Activated B cell treated with CpG ODN at 0.5 μM for 24 hours (primary cell): ENCODE results near the gene RPS6KA2. TPM values are rescaled to one million over a fixed set of nuclear protein-coding genes. Genes with fewer than 3 reads are reported as not detected.

ENCODE experiments used
- ATAC-seq: fragments of 200-7000 bp; cut with Tn5 transposase; one replicate; pipeline ENCODE4 v1.10.0; 2021; ENCODE audit warnings: low read depth, mild to moderate bottlenecking, moderate library complexity
- CTCF ChIA-PET: fragments of 350-600 bp; sonication (Branson Sonifier 250); formaldehyde crosslinking; loops from one replicate; lab custom pipeline; 2021; ENCODE audit warnings: antibody characterized with exemption; lab: Charles Lee
- POLR2A ChIA-PET: fragments of 350-600 bp; sonication (Branson Sonifier 250); formaldehyde crosslinking; loops from one replicate; lab custom pipeline; 2021; ENCODE audit warnings: antibody characterized with exemption; lab: Charles Lee
- DNase-seq: peaks from one replicate; pipeline ENCODE4 v3.0.0; 2022
- H3K27ac Mint-ChIP-seq: one replicate; pipeline ENCODE4 v1.8.0; 2020; ENCODE audit warnings: mixed read lengths
- H3K27me3 Mint-ChIP-seq: one replicate; pipeline ENCODE4 v1.8.0; 2021; ENCODE audit warnings: mixed read lengths
- H3K36me3 Mint-ChIP-seq: one replicate; pipeline ENCODE4 v1.8.0; 2021; ENCODE audit warnings: low read depth, mixed read lengths
- H3K4me1 Mint-ChIP-seq: one replicate; pipeline ENCODE4 v1.8.0; 2021; ENCODE audit warnings: mixed read lengths
- H3K4me3 Mint-ChIP-seq: one replicate; pipeline ENCODE4 v1.8.0; 2020; ENCODE audit warnings: mild to moderate bottlenecking, mixed read lengths
- H3K9me3 Mint-ChIP-seq: one replicate; pipeline ENCODE4 v1.8.0; 2020; ENCODE audit warnings: mixed read lengths
- CTCF ChIP-seq: fragments of 200-600 bp; IDR thresholded peaks from one replicate; pipeline ENCODE4 v1.8.0; 2022; ENCODE audit warnings: antibody characterized with exemption, mild to moderate bottlenecking
- intact Hi-C: fragments of 100-400 bp; cut with micrococcal nuclease; formaldehyde crosslinking; loops from one replicate; pipeline ENCODE4 v1.15.1; 2024
- total RNA-seq: library from RNA; stranded (reverse); gene quantifications from 2 replicates; pipeline ENCODE4 v1.2.3, GENCODE V29; 2022

RPS6KA2 gene
- total RNA-seq, 1 donor from 2014 or later: 14.4 TPM

GRCh38 chr6:166441325-166442078 is 185.5 kb downstream of the RPS6KA2 start:
- ChIA-PET POLR2A (no interaction called here), CTCF (interaction anchor here (1.1 to 1.6 kb wide), 3 partner anchors 166 to 547 kb away, joined by 3 to 4 read pairs (median 3); no protein-coding TSS in a partner anchor)
- TF ChIP-seq CTCF: no peak
- peaks cover 29% of the 10 kb centered on the region for H3K27me3 Mint-ChIP-seq
- intact Hi-C loops: no loop called here
- H3K4me1 Mint-ChIP-seq: no peaks in the 10 kb centered on the region
- peaks cover 4% of the 10 kb centered on the region for H3K36me3 Mint-ChIP-seq
- no peak overlapping the region for H3K27ac Mint-ChIP-seq
- H3K4me3 Mint-ChIP-seq: no peak overlapping the region
- no peak for DNase-seq
- H3K9me3 Mint-ChIP-seq: no peaks in the 10 kb centered on the region
- no peak for ATAC-seq

DNA sequence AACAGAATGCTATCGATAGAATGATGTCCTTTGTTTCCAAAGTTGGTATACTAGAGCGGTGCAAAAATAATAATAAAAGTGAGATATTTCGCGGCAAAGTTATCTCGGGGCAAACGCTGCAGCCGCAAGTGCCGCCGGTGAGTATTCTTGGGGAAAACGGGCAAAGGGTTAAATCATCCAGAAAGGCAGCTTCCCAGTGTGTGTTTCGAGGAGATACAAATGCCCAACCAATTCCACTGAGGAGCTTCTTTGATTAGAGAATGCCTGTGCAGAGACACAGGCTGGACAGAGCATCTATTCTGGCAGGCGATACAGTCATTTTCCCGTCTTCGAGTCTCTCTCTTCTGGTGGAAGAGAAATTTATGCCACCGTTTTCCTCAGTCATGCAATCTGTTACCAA is 186.3 kb downstream of the RPS6KA2 start:
- Mint-ChIP-seq H3K9me3 (no peaks in the 10 kb centered on the region), H3K27me3 (peaks cover 32% of the 10 kb centered on the region), H3K4me1 (no peaks in the 10 kb centered on the region), H3K27ac (no peak overlapping the region), H3K4me3 (no peak overlapping the region), H3K36me3 (peaks cover 2% of the 10 kb centered on the region)
- POLR2A ChIA-PET: no interaction called here
- intact Hi-C loops: no loop called here
- DNase-seq (no peak), ATAC-seq (no peak)
- no peak for TF ChIP-seq CTCF
- CTCF ChIA-PET: interaction anchor here (1.5 kb wide), 1 partner anchor 334 kb away, joined by 3 read pairs; no protein-coding TSS in a partner anchor

GRCh38 chr6:166440106-166440505 is 186.9 kb downstream of the RPS6KA2 start:
- intact Hi-C loops: no loop called here
- ChIA-PET CTCF (no interaction called here), POLR2A (no interaction called here)
- H3K36me3 Mint-ChIP-seq: no peaks in the 10 kb centered on the region
- H3K4me1 Mint-ChIP-seq: no peaks in the 10 kb centered on the region
- no peak overlapping the region for H3K27ac Mint-ChIP-seq
- no peaks in the 10 kb centered on the region for H3K9me3 Mint-ChIP-seq
- TF ChIP-seq CTCF: no peak
- H3K4me3 Mint-ChIP-seq: no peak overlapping the region
- no peak for ATAC-seq
- peaks cover 30% of the 10 kb centered on the region for H3K27me3 Mint-ChIP-seq
- no peak for DNase-seq

- H3K4me3 Mint-ChIP-seq: no peak overlapping the region
- H3K27me3 Mint-ChIP-seq: peaks cover 31% of the 10 kb centered on the region
- H3K9me3 Mint-ChIP-seq: no peaks in the 10 kb centered on the region
- no peak overlapping the region for H3K27ac Mint-ChIP-seq
- H3K36me3 Mint-ChIP-seq: no peaks in the 10 kb centered on the region
- no peak for ATAC-seq
- TF ChIP-seq CTCF: no peak
- CTCF ChIA-PET: interaction anchor here (0.9 kb wide), 1 partner anchor 39 kb away, joined by 3 read pairs; no protein-coding TSS in a partner anchor
- H3K4me1 Mint-ChIP-seq: no peaks in the 10 kb centered on the region
- DNase-seq: no peak
- POLR2A ChIA-PET: no interaction called here
- intact Hi-C loops: no loop called here
These were observed 187.5 kb downstream of the RPS6KA2 start for GRCh38 chr6:166439366-166440091.
